ENCODE results near the gene CENPW.

CENPW gene

GRCh38 chr6:126383203-126383602 lies 43.3 kb downstream of the CENPW start:
- no peaks in the 10 kb centered on the region for H3K27me3 ChIP-seq (ENCODE audit: insufficient read depth, poor library complexity, severe bottlenecking)
- no peak for TF ChIP-seq CTCF (IDR thresholded peaks at IDR 0.05; ENCODE audit: insufficient read depth, low read length)
- no peak for TF ChIP-seq REST (IDR thresholded peaks at IDR 0.05; ENCODE audit: insufficient replicate concordance, low read depth)
- no peak for TF ChIP-seq POLR2AphosphoS5 (IDR thresholded peaks at IDR 0.05; ENCODE audit: low read depth)
- no peak for TF ChIP-seq GABPA (IDR thresholded peaks at IDR 0.05; ENCODE audit: low read depth)
- no peak for TF ChIP-seq SPI1 (IDR thresholded peaks at IDR 0.05; ENCODE audit: borderline replicate concordance, low read depth)
- DNase-seq (ENCODE audit: low read depth in 1 of 2, low spot score in 1 of 2) = no peak
- no peak overlapping the region for H3K4me3 ChIP-seq (replicated peaks; ENCODE audit: insufficient read depth, low read length)
- H3K27ac ChIP-seq (replicated peaks) = no peak overlapping the region

GRCh38 chr6:126385536-126385935 lies 45.6 kb downstream of the CENPW start:
- Histone ChIP-seq H3K27ac (replicated peaks) (no peak overlapping the region), H3K27me3 (ENCODE audit: insufficient read depth, poor library complexity, severe bottlenecking) (no peaks in the 10 kb centered on the region), H3K4me3 (replicated peaks; ENCODE audit: insufficient read depth, low read length) (no peak overlapping the region)
- peak; percentile 12 to 42 for DNase-seq (ENCODE audit: low read depth in 1 of 2, low spot score in 1 of 2)
- TF ChIP-seq GABPA (IDR thresholded peaks at IDR 0.05; ENCODE audit: low read depth) (no peak), REST (IDR thresholded peaks at IDR 0.05; ENCODE audit: insufficient replicate concordance, low read depth) (no peak), SPI1 (IDR thresholded peaks at IDR 0.05; ENCODE audit: borderline replicate concordance, low read depth) (peak; percentile 55; the same call in 1 of the 2 replicates), POLR2AphosphoS5 (IDR thresholded peaks at IDR 0.05; ENCODE audit: low read depth) (no peak), CTCF (IDR thresholded peaks at IDR 0.05; ENCODE audit: insufficient read depth, low read length) (no peak)

- TF ChIP-seq CTCF (IDR thresholded peaks at IDR 0.05; ENCODE audit: insufficient read depth, low read length) = no peak
- no peak for TF ChIP-seq POLR2AphosphoS5 (IDR thresholded peaks at IDR 0.05; ENCODE audit: low read depth)
- no peak for TF ChIP-seq GABPA (IDR thresholded peaks at IDR 0.05; ENCODE audit: low read depth)
- TF ChIP-seq SPI1 (IDR thresholded peaks at IDR 0.05; ENCODE audit: borderline replicate concordance, low read depth) = no peak
- TF ChIP-seq REST (IDR thresholded peaks at IDR 0.05; ENCODE audit: insufficient replicate concordance, low read depth) = no peak
- Histone ChIP-seq H3K27ac (replicated peaks) (no peak overlapping the region), H3K27me3 (ENCODE audit: insufficient read depth, poor library complexity, severe bottlenecking) (no peaks in the 10 kb centered on the region), H3K4me3 (replicated peaks; ENCODE audit: insufficient read depth, low read length) (no peak overlapping the region)
- no peak for DNase-seq (ENCODE audit: low read depth in 1 of 2, low spot score in 1 of 2)
Measured at GRCh38 chr6:126388104-126388598, 48.2 kb downstream of the CENPW start.
